Keratinocyte (primary cell): Measurements from ENCODE around the gene IFNL4. TPM values are rescaled to one million over a fixed set of nuclear protein-coding genes. Genes with fewer than 3 reads are reported as not detected.

Source experiments
- DNase-seq: peaks from one replicate; pipeline ENCODE4 v3.0.0-alpha.2; 2011; ENCODE audit warnings: low read depth, missing footprints, low spot score
- FAIRE-seq: peaks from 2 replicates; lab custom pipeline; 2011; peaks lifted over from hg19 to GRCh38; lab: Jason Lieb, UNC
- H2AFZ ChIP-seq: 2 replicates; pipeline ENCODE4 v1.6.0; 2012; ENCODE audit warnings: low read length, control low read depth, inconsistent platforms; ENCODE audit not compliant: control insufficient read depth
- H3K27ac ChIP-seq: 2 replicates; pipeline ENCODE4 v1.5.1; 2011; ENCODE audit warnings: low read length; ENCODE audit not compliant: control insufficient read depth, insufficient read depth
- H3K27me3 ChIP-seq: 3 replicates; pipeline ENCODE4 v1.6.0; 2011; ENCODE audit warnings: low read length; ENCODE audit not compliant: control insufficient read depth, insufficient read depth; ENCODE audit errors: extremely low read depth
- H3K36me3 ChIP-seq, 2 experiments: 2 replicates in 1 of 2; 3 replicates in 1 of 2; pipeline ENCODE4 v1.5.1; 2011; ENCODE audit warnings: low read length in 2 of 2, mild to moderate bottlenecking in 1 of 2; ENCODE audit not compliant: control insufficient read depth in 2 of 2, insufficient read depth in 2 of 2; ENCODE audit errors: extremely low read depth in 1 of 2
- H3K4me1 ChIP-seq: 3 replicates; pipeline ENCODE4 v1.5.1; 2011; ENCODE audit warnings: low read length; ENCODE audit not compliant: control insufficient read depth, insufficient read depth; ENCODE audit errors: extremely low read depth
- H3K4me2 ChIP-seq: 3 replicates; pipeline ENCODE4 v1.6.0; 2011; ENCODE audit warnings: low read depth, low read length; ENCODE audit not compliant: control insufficient read depth, insufficient read depth; ENCODE audit errors: extremely low read depth
- H3K4me3 ChIP-seq, 3 experiments: fragments of 200-600 bp in 1 of 3; sonication (generic) in 1 of 3; 2 replicates in 2 of 3; 3 replicates in 1 of 3; pipeline ENCODE4 v1.5.1; 2011 to 2016; ENCODE audit warnings: low read length in 3 of 3, mild to moderate bottlenecking in 3 of 3, control low read depth in 2 of 3, inconsistent platforms in 1 of 3, low read depth in 1 of 3, mixed read lengths in 1 of 3, mixed run types in 1 of 3, moderate library complexity in 1 of 3; ENCODE audit not compliant: control insufficient read depth in 2 of 3, insufficient read depth in 2 of 3; ENCODE audit errors: extremely low read depth in 1 of 3
- H3K79me2 ChIP-seq: 2 replicates; pipeline ENCODE4 v1.6.0; 2012; ENCODE audit warnings: low read length; ENCODE audit not compliant: control insufficient read depth, insufficient read depth
- H3K9ac ChIP-seq: 3 replicates; pipeline ENCODE4 v1.6.0; 2011; ENCODE audit warnings: low read length; ENCODE audit not compliant: control insufficient read depth, insufficient read depth; ENCODE audit errors: extremely low read depth
- H3K9me1 ChIP-seq: 3 replicates; pipeline ENCODE4 v1.6.0; 2011; ENCODE audit warnings: low read length; ENCODE audit not compliant: control insufficient read depth, insufficient read depth; ENCODE audit errors: extremely low read depth
- H3K9me3 ChIP-seq: 2 replicates; pipeline ENCODE4 v1.5.1; 2012; ENCODE audit warnings: low read depth, low read length; ENCODE audit not compliant: control insufficient read depth
- H4K20me1 ChIP-seq: 3 replicates; pipeline ENCODE4 v1.6.0; 2011; ENCODE audit warnings: low read length; ENCODE audit not compliant: control insufficient read depth, insufficient read depth; ENCODE audit errors: extremely low read depth
- EZH2 ChIP-seq: IDR thresholded peaks from one replicate; pipeline ENCODE4 v1.6.1; 2012; ENCODE audit warnings: inconsistent platforms, mild to moderate bottlenecking, low read length, moderate library complexity
- dilution Hi-C: fragments of 300-500 bp; cut with MboI; formaldehyde crosslinking; loops from one replicate; pipeline ENCODE4 v1.7.0; 2020; ENCODE audit warnings: low sequenced_read_pairs; ENCODE audit not compliant: extremely low pct_ligation_motif_present
- polyA plus RNA-seq, 5 experiments: library from polyadenylated mRNA; depleted of rRNA in 3 of 5; stranded (reverse) in 3 of 5; stranded (forward) in 1 of 5; unstranded in 1 of 5; fragments of >200 nt; gene quantifications; 1 replicate in 1 of 5; 2 replicates in 3 of 5; 3 replicates in 1 of 5; pipeline versions ENCODE4 v1.2.1 to v1.2.3, GENCODE V29; 2011 to 2012; ENCODE audit warnings: missing spikeins in 2 of 5, low read depth in 1 of 5, low replicate concordance in 1 of 5
- TF ChIP-seq, protein P1 (sequence below), 3 experiments: IDR thresholded peaks in 1 of 3; conservative IDR thresholded peaks in 1 of 3; optimal IDR thresholded peaks in 1 of 3; 2 replicates in 2 of 3; 3 replicates in 1 of 3; pipeline versions ENCODE3 to v1.5.1; 2011; ENCODE audit warnings: low read length in 3 of 3, mild to moderate bottlenecking in 3 of 3, moderate library complexity in 2 of 3, control low read depth in 1 of 3, inconsistent platforms in 1 of 3; ENCODE audit not compliant: insufficient read depth in 2 of 3; ENCODE audit errors: extremely low read depth in 1 of 3

IFNL4 gene
- polyA plus RNA-seq, 1 donor (not counting 4 experiments of a cell fraction or from before 2014, with no cell fraction given) = not detected

DNA sequence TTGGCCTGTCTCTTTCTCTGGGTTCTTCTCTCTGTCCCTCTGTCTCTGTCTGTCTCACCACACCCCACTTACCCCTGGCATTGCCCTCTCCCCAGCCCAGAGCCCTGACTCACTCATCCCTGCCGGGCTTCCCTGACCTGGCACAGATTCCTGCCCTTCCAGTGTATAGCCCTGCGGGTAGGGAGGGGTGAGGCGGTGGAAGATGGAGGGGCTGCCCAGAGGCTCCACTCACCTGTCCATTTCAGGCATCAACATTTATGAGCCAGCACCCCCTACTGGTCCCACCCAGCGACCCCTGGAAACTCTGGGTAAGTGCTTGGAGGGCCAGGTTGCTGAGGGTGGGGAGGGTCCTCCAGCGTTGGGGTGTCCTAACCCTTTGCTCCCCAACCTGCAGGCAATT, 50.8 kb downstream of the IFNL4 start:
- Histone ChIP-seq H3K4me3 (no peak overlapping the region), H3K9ac (no peak overlapping the region), H3K79me2 (no peaks in the 10 kb centered on the region), H3K4me1 (peaks cover 22% of the 10 kb centered on the region), H3K4me2 (peak overlapping the region; percentile 37), H3K27me3 (peaks cover 38% of the 10 kb centered on the region), H2AFZ (no peak overlapping the region), H3K36me3 (no peaks in the 10 kb centered on the region), H3K9me1 (no peaks in the 10 kb centered on the region), H3K9me3 (no peaks in the 10 kb centered on the region), H4K20me1 (no peaks in the 10 kb centered on the region), H3K27ac (no peak overlapping the region)
- no peak for FAIRE-seq
- dilution Hi-C loops = no loop called here
- no peak for TF ChIP-seq EZH2
- TF ChIP-seq, protein P1, sequence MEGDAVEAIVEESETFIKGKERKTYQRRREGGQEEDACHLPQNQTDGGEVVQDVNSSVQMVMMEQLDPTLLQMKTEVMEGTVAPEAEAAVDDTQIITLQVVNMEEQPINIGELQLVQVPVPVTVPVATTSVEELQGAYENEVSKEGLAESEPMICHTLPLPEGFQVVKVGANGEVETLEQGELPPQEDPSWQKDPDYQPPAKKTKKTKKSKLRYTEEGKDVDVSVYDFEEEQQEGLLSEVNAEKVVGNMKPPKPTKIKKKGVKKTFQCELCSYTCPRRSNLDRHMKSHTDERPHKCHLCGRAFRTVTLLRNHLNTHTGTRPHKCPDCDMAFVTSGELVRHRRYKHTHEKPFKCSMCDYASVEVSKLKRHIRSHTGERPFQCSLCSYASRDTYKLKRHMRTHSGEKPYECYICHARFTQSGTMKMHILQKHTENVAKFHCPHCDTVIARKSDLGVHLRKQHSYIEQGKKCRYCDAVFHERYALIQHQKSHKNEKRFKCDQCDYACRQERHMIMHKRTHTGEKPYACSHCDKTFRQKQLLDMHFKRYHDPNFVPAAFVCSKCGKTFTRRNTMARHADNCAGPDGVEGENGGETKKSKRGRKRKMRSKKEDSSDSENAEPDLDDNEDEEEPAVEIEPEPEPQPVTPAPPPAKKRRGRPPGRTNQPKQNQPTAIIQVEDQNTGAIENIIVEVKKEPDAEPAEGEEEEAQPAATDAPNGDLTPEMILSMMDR (optimal IDR thresholded peaks at IDR 0.05 in 1 of 3, IDR thresholded peaks at IDR 0.05 in 1 of 3, conservative IDR thresholded peaks at IDR 0.05 in 1 of 3; ENCODE audit: extremely low read depth in 1 of 3, insufficient read depth in 2 of 3, low read length in 3 of 3) = peak; percentile 6 to 30 (median 9)
- no peak for DNase-seq

DNA sequence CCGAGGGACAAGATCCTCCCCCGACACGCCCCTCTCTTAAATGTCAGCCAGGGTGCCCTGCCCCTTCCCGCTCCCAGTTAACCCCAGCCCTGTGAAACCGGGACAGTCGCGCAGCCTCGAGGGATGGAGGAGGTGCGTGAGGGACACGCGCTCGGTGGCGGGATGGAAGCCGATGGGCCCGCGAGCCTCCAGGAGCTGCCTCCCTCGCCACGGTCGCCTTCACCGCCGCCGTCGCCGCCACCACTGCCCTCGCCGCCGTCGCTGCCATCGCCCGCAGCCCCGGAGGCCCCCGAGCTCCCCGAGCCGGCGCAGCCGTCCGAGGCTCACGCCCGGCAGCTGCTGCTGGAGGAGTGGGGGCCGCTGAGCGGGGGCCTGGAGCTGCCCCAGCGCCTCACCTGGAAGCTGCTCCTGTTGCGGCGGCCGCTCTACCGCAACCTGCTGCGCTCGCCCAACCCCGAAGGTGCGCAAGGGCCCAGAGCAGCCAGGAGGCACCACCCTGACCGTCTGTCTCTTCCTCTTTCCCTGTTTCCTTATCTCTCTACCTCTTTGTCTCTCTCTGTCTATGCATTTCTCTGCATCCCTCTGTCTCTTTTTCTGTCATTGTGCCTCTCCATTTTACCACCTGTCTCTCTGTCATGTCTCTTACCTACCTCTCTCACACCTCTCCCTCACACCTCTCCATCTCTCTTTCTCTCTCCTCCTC, 51.6 kb downstream of the IFNL4 start, which contains the start of gene NCCRP1:
Gene NCCRP1, plus strand, starts transcription at position 105 of the 703 bp plus-strand sequence. Its CDS starts 19 bp downstream, at position 124.
- H4K20me1 ChIP-seq = no peaks in the 10 kb centered on the region
- H3K9me3 ChIP-seq = no peaks in the 10 kb centered on the region
- H2AFZ ChIP-seq = peak within 1 kb of the TSS; percentile 10
- H3K4me1 ChIP-seq = peaks cover 23% of the 10 kb centered on the region
- H3K36me3 ChIP-seq = no peaks in the 10 kb centered on the region
- peaks cover 33% of the 10 kb centered on the region for H3K27me3 ChIP-seq
- peak; percentile 37 for TF ChIP-seq EZH2
- TF ChIP-seq, protein P1 (optimal IDR thresholded peaks at IDR 0.05 in 1 of 3, IDR thresholded peaks at IDR 0.05 in 1 of 3, conservative IDR thresholded peaks at IDR 0.05 in 1 of 3; ENCODE audit: extremely low read depth in 1 of 3, insufficient read depth in 2 of 3, low read length in 3 of 3) = no peak
- dilution Hi-C loops = no loop called here
- no peak for DNase-seq
- no peaks in the 10 kb centered on the region for H3K9me1 ChIP-seq
- no peaks in the 10 kb centered on the region for H3K79me2 ChIP-seq
- FAIRE-seq = no peak
- H3K4me2 ChIP-seq = peak within 1 kb of the TSS; percentile 37
- H3K27ac ChIP-seq = no peak within 1 kb of the TSS
- no peak within 1 kb of the TSS for H3K9ac ChIP-seq
- peak within 1 kb of the TSS in 1 of 3 experiments; percentile 12 for H3K4me3 ChIP-seq
